ENCODE measurements around the gene TGFBR2. TPM values are rescaled to one million over a fixed set of nuclear protein-coding genes. Genes with fewer than 3 reads are reported as not detected.

The TGFBR2 gene
- polyA plus RNA-seq, 1 donor (not counting 4 experiments of a cell fraction or from before 2014, with no cell fraction given): 303 TPM

DNA sequence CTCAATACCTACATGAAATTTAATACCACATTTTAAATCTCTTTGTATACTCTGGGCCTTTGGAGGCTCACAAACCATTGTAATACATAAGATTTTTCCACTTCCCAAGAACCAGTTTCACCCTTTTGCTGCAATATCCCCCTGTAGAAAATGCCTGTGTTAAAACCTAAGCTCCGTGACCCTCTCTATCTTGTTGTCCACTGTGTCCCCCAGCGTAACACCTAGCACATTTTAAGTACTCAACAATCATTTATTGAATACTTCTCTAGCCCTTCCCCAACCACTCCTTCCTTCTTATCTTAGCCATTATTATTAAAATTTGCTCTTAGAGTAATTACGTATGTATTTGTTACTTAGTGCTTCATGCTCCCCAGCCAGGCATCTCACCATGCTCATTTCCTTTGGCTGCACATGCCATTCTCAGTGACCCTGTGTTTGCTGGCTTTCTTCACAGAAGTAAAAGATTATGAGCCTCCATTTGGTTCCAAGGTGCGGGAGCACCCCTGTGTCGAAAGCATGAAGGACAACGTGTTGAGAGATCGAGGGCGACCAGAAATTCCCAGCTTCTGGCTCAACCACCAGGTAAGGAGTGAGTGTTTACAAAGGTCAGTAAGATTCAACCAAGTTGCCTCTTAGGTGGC is 81.6 kb downstream of the TGFBR2 start:
- H3K4me1 ChIP-seq (ENCODE audit: control insufficient read depth, extremely low read depth, insufficient read depth, low read length): peaks cover 25% of the 10 kb centered on the region
- DNase-seq (ENCODE audit: low read depth, low spot score) (no peak), FAIRE-seq (no peak)
- peaks cover 6% of the 10 kb centered on the region for H4K20me1 ChIP-seq (ENCODE audit: control insufficient read depth, extremely low read depth, insufficient read depth, low read length)
- peaks cover 33 to 58% of the 10 kb centered on the region in 2 experiments for H3K36me3 ChIP-seq (ENCODE audit: control insufficient read depth in 2 of 2, extremely low read depth in 1 of 2, insufficient read depth in 2 of 2, low read length in 2 of 2)
- H3K79me2 ChIP-seq (ENCODE audit: control insufficient read depth, insufficient read depth, low read length): peaks cover 46% of the 10 kb centered on the region
- dilution Hi-C loops (cut with MboI; ENCODE audit: extremely low pct_ligation_motif_present, low sequenced_read_pairs): no loop called here
- peak overlapping the region; percentile 66 for H3K4me2 ChIP-seq (ENCODE audit: control insufficient read depth, extremely low read depth, insufficient read depth, low read depth, low read length)
- no peaks in the 10 kb centered on the region for H3K9me1 ChIP-seq (ENCODE audit: control insufficient read depth, extremely low read depth, insufficient read depth, low read length)
- no peaks in the 10 kb centered on the region for H3K27me3 ChIP-seq (ENCODE audit: control insufficient read depth, extremely low read depth, insufficient read depth, low read length)
- peak overlapping the region; percentile 71 for H3K27ac ChIP-seq (ENCODE audit: control insufficient read depth, insufficient read depth, low read length)
- TF ChIP-seq, protein P1, sequence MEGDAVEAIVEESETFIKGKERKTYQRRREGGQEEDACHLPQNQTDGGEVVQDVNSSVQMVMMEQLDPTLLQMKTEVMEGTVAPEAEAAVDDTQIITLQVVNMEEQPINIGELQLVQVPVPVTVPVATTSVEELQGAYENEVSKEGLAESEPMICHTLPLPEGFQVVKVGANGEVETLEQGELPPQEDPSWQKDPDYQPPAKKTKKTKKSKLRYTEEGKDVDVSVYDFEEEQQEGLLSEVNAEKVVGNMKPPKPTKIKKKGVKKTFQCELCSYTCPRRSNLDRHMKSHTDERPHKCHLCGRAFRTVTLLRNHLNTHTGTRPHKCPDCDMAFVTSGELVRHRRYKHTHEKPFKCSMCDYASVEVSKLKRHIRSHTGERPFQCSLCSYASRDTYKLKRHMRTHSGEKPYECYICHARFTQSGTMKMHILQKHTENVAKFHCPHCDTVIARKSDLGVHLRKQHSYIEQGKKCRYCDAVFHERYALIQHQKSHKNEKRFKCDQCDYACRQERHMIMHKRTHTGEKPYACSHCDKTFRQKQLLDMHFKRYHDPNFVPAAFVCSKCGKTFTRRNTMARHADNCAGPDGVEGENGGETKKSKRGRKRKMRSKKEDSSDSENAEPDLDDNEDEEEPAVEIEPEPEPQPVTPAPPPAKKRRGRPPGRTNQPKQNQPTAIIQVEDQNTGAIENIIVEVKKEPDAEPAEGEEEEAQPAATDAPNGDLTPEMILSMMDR (optimal IDR thresholded peaks at IDR 0.05 in 1 of 3, IDR thresholded peaks at IDR 0.05 in 1 of 3, conservative IDR thresholded peaks at IDR 0.05 in 1 of 3; ENCODE audit: extremely low read depth in 1 of 3, insufficient read depth in 2 of 3, low read length in 3 of 3): no peak
- TF ChIP-seq EZH2 (IDR thresholded peaks at IDR 0.05; ENCODE audit: low read length): no peak
- no peak overlapping the region for H3K4me3 ChIP-seq (ENCODE audit: control insufficient read depth in 2 of 3, extremely low read depth in 1 of 3, insufficient read depth in 2 of 3, low read depth in 1 of 3, low read length in 3 of 3)
- no peak overlapping the region for H3K9ac ChIP-seq (ENCODE audit: control insufficient read depth, extremely low read depth, insufficient read depth, low read length)
- H3K9me3 ChIP-seq (ENCODE audit: control insufficient read depth, low read depth, low read length): no peaks in the 10 kb centered on the region
- H2AFZ ChIP-seq (ENCODE audit: control insufficient read depth, low read length): no peak overlapping the region

DNA sequence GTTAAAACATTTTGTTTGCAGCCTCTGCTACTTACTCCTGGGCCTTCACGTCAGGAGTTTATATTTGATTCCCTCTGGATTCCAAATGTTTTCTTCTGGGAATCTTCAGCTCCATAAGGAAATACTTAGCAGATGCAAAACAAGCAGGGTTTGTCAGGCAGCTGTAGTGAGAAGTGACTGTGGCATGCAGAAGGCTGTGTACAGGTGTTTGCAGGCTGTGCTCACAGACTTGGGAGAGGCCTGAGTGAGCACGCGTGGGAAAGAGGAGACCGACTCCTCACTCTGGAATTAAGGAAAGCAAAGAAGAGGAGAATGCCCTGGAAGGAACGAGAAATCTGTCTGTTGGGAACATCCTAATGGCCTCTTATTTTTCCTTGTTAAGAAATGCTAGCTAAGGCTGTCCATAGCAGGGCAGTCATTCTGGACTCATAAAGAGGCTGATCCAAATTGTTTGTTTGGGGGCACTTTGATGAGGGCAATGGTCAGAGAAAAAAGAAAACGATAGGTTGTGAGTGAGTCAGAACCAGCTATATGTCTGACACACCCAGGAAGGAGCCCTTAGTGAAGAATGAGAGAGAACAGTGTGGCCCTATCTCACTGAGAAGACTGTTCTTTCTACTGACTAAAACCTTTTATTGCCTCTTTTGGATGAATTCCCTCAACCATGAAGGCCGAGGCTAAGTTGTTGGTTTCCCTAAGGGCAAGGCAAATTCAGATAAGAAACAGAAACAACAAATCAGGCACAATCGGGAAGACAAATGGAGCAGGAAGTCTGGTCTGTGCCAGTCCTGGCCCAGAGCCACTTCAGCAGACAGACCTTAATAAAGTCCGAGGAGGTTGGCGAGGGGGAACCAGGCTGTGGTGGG is 82.6 kb downstream of the TGFBR2 start:
- H3K4me1 ChIP-seq (ENCODE audit: control insufficient read depth, extremely low read depth, insufficient read depth, low read length): peaks cover 25% of the 10 kb centered on the region
- no peaks in the 10 kb centered on the region for H3K27me3 ChIP-seq (ENCODE audit: control insufficient read depth, extremely low read depth, insufficient read depth, low read length)
- TF ChIP-seq EZH2 (IDR thresholded peaks at IDR 0.05; ENCODE audit: low read length): no peak
- TF ChIP-seq, protein P1 (optimal IDR thresholded peaks at IDR 0.05 in 1 of 3, IDR thresholded peaks at IDR 0.05 in 1 of 3, conservative IDR thresholded peaks at IDR 0.05 in 1 of 3; ENCODE audit: extremely low read depth in 1 of 3, insufficient read depth in 2 of 3, low read length in 3 of 3): no peak
- H3K4me3 ChIP-seq (ENCODE audit: control insufficient read depth in 2 of 3, extremely low read depth in 1 of 3, insufficient read depth in 2 of 3, low read depth in 1 of 3, low read length in 3 of 3): no peak overlapping the region
- H2AFZ ChIP-seq (ENCODE audit: control insufficient read depth, low read length): no peak overlapping the region
- H3K9me3 ChIP-seq (ENCODE audit: control insufficient read depth, low read depth, low read length): no peaks in the 10 kb centered on the region
- peak overlapping the region; percentile 71 for H3K27ac ChIP-seq (ENCODE audit: control insufficient read depth, insufficient read depth, low read length)
- peak overlapping the region; percentile 45 for H3K9ac ChIP-seq (ENCODE audit: control insufficient read depth, extremely low read depth, insufficient read depth, low read length)
- no peaks in the 10 kb centered on the region for H3K9me1 ChIP-seq (ENCODE audit: control insufficient read depth, extremely low read depth, insufficient read depth, low read length)
- H4K20me1 ChIP-seq (ENCODE audit: control insufficient read depth, extremely low read depth, insufficient read depth, low read length): peaks cover 6% of the 10 kb centered on the region
- peaks cover 38% of the 10 kb centered on the region for H3K79me2 ChIP-seq (ENCODE audit: control insufficient read depth, insufficient read depth, low read length)
- FAIRE-seq: peak; percentile 79
- peak overlapping the region; percentile 66 for H3K4me2 ChIP-seq (ENCODE audit: control insufficient read depth, extremely low read depth, insufficient read depth, low read depth, low read length)
- peak; percentile 28 for DNase-seq (ENCODE audit: low read depth, low spot score)
- dilution Hi-C loops (cut with MboI; ENCODE audit: extremely low pct_ligation_motif_present, low sequenced_read_pairs): no loop called here
- peaks cover 28 to 57% of the 10 kb centered on the region in 2 experiments for H3K36me3 ChIP-seq (ENCODE audit: control insufficient read depth in 2 of 2, extremely low read depth in 1 of 2, insufficient read depth in 2 of 2, low read length in 2 of 2)

Data from keratinocyte (primary cell).